Stimulated activated CD8-positive, alpha-beta memory T cell treated with anti-CD3 and anti-CD28 coated beads, Interleukin-2, amount 100 ng/mL, for 48 hours (primary cell): Measurements from ENCODE around the gene GGTLC3.
A peak's percentile ranks its signal among the peaks of the same experiment; 100 is the strongest.
"Not testable (repeated sequence)": the region's sequence is repeated elsewhere in the genome, so short reads cannot be mapped to it uniquely, and the experiment has no call there.

Experiments
- DNase-seq, 2 donors: peaks; one replicate each; pipeline ENCODE4 v3.0.0-alpha.2; 2020; ENCODE audit warnings: low read depth in 2 of 2

GGTLC3 gene

GRCh38 chr22:18518061-18518460, at the start of gene GGTLC3:
Gene GGTLC3 (minus strand): TSS chr22:18518161. CDS start chr22:18517897, 264 bp downstream.
- DNase-seq, result not testable (repeated sequence)

GRCh38 chr22:18560099-18560974, 42.4 kb upstream of the GGTLC3 start:
- DNase-seq, result not testable (repeated sequence)

- not testable (repeated sequence) for DNase-seq
Observed at GRCh38 chr22:18558939-18559338, 41.0 kb upstream of the GGTLC3 start.

- not testable (repeated sequence) for DNase-seq
Observed at GRCh38 chr22:18558516-18558915, 40.6 kb upstream of the GGTLC3 start.

GRCh38 chr22:18554280-18555256, 36.6 kb upstream of the GGTLC3 start:
- DNase-seq, result not testable (repeated sequence)

- not testable (repeated sequence) for DNase-seq
Observed at GRCh38 chr22:18552839-18553597, 35.1 kb upstream of the GGTLC3 start.

- not testable (repeated sequence) for DNase-seq
Observed at GRCh38 chr22:18551046-18551445, 33.1 kb upstream of the GGTLC3 start.

GRCh38 chr22:18549458-18550179, 31.7 kb upstream of the GGTLC3 start:
- DNase-seq, result not testable (repeated sequence)

GRCh38 chr22:18544615-18545014, 26.7 kb upstream of the GGTLC3 start:
- DNase-seq, result not testable (repeated sequence)

GRCh38 chr22:18543400-18543799, 25.4 kb upstream of the GGTLC3 start:
- not testable (repeated sequence) for DNase-seq

GRCh38 chr22:18539994-18540393, 22.0 kb upstream of the GGTLC3 start:
- not testable (repeated sequence) for DNase-seq

GRCh38 chr22:18534315-18534714, 16.4 kb upstream of the GGTLC3 start:
- DNase-seq, result not testable (repeated sequence)

GRCh38 chr22:18533633-18534032, 15.7 kb upstream of the GGTLC3 start:
- not testable (repeated sequence) for DNase-seq

GRCh38 chr22:18529416-18530145, 11.6 kb upstream of the GGTLC3 start:
- DNase-seq, result not testable (repeated sequence)

- peak; percentile 59 to 90 for DNase-seq
Observed at GRCh38 chr22:18528597-18529415, 10.8 kb upstream of the GGTLC3 start.

GRCh38 chr22:18527752-18528596, 10.0 kb upstream of the GGTLC3 start, which contains the start of gene TMEM191B:
Gene TMEM191B (plus strand): TSS chr22:18527802. CDS start chr22:18527981, 179 bp downstream.
- not testable (repeated sequence) for DNase-seq

GRCh38 chr22:18523328-18523727, 5.4 kb upstream of the GGTLC3 start:
- DNase-seq, result not testable (repeated sequence)

- not testable (repeated sequence) for DNase-seq
Observed at GRCh38 chr22:18522762-18523161, 4.8 kb upstream of the GGTLC3 start.
